Pons (tissue), 1 donor: ENCODE data around the gene PRR23E.

ENCODE experiments used
- DNase-seq: peaks from one replicate; pipeline ENCODE4 v3.0.0-alpha.2; 2016; ENCODE audit warnings: low spot score

The PRR23E gene

DNA sequence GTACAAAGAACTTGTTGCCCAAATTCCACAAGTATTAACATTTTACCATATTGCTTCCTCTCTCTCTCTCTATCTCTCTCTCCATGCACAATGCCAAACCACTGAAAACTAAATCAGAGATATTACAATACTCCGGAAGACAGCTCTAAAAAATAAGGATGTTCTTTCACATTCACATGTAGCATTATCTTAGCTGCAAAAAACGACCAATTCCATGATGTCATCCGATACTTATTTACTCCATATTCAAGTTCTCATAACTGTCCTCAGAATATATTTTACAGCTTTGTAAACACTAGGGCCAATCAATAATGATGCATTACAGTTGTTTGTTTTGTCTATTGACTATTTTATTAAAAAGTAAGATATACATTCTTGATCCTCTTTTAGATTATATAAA is 7.7 kb upstream of the PRR23E start:
- DNase-seq: no peak

DNA sequence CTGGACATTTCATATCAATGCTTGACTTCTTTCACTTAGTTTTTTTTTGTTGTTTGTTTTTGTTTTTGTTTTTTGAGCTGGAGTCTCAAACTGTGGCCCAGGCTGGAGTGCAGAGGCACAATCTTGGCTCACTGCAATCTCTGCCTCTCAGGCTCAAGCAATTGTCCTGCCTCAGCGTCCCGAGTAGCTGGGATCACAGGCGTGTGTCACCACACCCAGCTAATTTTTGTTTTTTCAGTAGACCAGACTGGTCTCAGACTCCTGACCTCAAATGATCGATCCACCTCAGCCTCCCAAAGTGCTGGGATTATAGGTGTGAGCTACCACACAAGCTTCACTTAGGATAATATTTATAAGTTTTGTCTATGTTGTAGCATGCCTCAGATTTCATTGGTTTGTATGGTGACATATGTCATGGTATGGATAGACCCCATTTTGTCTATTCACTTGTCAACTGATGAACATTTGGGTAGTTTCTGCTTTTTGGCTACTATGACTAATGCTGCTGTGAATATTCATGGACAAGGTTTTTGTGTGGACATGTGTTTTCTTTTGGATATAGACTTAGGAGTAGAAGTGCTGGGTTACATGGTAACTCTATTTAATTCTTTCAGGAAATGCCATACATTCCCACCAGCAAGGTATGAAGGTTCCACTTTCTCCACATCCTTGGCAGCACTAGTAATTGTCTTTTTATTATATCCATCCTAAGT is 6.8 kb upstream of the PRR23E start:
- DNase-seq: no peak

DNA sequence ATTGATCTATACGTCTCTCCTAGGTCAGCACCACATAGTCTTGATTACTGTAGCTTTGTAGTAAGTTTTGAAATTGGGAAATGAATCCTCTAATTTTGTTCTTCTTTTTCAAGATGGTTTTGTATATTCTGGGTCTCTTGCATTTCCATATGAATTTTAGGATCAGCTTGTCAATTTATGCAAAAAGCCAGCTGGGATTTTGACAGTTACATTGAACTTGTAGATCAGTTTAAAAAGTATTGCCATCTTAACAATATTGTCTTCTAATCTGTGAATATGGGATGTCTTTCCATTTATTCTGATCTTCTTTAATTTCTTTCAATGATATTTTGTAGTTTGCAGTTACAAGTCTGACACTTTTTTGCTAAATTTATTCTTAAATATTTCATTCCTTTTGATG is 5.6 kb upstream of the PRR23E start:
- DNase-seq: no peak

DNA sequence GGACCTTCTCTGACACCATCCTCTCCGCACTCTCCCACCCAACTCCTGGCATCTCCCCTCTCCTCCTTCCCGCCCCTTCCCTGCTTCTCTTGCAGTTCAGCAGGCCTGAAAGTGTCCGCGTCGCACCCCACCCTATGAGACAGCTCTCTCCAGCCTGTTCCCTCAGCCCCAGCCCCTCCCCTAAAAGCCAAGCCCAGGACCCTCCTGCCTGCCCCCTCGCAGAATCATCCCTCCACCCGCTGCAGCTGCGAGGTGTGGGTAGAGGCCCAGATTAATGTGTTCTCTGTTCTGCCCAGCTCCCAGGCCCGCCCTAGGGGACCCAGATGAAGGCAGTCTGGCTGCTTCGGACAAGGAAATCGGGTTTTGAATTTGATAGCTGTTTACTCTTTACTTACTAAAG is 410 bp downstream of the PRR23E start:
- DNase-seq: no peak

DNA sequence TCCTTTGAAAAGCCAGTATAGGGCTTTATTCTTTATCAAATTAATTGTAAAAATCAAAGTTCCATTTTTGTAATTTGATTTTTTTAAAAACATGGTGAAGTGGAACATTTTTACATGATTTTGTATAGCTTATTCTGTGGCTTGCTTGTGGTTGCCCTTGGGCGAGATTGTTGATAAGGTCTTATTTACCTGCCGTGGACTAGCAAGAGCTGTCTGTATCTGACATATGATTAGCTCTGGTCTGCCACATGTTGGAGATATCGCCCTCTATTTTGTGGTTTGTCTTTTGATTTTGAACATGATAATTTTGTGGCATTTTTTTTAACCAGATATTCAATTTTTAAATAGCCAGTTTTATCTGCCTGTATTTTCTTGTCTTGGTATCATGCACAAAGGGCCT is 844 bp downstream of the PRR23E start:
- no peak for DNase-seq

DNA sequence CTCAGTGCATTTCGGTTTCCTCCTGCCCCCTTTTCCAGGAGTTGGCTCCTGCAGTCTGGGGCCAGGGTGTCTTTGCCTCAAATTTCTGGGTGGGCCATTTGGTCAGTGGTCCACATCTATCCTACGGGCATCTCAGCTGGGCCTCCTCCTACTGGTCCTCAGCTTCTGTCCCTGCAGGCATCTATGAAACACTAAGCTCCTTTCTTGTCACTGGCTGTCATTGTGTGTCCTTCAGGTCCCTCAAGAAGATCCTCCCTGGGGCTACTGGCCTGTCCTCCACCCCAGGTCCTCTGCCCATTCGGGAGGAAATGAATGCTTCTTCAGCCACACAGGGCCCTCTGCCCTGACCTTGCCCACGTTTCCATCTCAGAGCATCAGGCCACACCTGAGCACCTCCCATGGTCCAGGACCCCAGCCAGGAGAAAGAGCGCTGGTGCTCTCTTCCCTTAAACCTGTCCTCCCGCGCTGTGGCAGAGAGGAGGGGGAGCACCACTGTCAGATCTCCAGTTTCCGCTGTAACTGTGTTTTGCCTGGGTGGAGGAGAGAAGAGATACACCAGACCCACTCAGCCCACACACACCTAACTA is 1.8 kb downstream of the PRR23E start:
- DNase-seq: no peak

DNA sequence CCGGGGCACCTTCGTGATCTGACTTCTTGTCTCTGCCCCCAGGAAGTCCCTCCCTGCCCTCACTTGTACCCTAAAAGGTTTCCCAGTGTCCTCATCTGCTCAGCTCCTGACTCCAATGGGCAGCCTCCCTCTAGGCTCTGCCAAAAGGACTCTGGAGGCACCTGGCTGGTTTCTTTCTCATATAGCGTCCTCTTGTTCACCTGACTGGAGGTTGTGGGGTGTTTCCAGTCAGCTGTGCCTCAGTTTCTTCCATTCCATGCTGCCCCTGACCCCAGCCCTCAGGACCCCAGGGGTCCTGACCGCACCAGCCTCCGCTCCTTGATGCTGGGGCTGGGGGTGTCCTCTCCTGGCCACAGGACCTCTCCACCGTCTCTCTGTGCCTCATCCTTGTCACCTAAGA is 2.5 kb downstream of the PRR23E start:
- no peak for DNase-seq

DNA sequence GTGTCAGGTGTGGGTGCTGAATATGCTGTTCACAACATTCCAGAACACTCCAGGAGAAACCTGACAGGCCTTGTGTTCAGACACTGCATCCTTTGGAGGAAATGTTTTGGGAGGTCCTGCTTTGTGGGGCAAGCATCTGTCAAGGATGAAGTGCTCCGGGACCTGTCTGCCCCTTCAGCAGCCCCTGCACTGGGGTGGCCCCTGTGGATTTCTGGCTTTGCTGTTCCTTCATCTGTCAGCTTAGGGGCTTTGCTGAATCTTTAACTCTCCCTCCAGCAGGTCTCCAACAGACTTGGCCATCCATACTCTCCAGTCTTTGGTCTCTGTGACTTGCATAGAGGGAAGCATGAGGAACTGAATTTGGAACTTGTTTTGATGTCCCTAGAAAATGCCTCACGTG is 3.1 kb downstream of the PRR23E start:
- DNase-seq: no peak

DNA sequence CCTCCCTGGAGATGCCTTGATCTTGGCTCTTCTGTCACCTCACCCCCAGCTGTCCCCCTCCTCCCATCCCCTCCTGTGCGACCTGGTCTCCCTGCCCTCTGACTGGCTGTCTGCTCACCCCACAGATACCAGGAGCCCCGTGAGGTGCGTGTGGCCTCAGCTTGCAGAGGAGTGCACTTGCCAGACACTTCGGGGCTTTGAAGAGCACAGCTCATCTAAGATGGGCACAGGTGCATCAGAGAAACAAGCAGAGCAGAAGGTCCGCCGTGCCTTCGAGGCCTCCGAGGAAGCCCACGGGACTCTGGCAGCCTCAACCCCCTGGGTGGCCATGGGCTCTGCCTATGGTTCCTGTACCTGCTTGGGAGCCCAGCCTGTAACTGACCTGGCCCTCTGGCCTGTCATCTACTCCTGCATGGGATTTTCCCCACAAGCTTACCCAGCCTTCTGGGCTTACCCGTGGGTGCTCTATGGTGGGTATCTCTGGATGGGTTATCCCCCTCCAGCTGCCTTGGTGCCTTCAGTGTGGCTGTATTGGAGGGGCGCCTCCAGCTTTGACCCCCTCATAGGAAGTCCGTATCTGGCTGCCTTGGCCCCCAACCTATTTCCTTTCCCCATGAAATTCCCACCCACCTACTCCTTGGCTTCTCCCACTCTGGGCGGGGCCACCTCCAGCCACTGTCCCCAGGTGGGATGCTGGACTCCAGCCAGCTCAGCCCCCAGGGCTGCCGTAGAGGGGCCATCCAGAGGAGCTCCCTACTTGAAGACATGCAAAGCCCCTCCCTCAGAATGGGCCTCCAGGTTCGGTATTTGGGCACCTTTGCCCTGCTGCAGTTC is 3.8 kb downstream of the PRR23E start:
- DNase-seq: no peak

DNA sequence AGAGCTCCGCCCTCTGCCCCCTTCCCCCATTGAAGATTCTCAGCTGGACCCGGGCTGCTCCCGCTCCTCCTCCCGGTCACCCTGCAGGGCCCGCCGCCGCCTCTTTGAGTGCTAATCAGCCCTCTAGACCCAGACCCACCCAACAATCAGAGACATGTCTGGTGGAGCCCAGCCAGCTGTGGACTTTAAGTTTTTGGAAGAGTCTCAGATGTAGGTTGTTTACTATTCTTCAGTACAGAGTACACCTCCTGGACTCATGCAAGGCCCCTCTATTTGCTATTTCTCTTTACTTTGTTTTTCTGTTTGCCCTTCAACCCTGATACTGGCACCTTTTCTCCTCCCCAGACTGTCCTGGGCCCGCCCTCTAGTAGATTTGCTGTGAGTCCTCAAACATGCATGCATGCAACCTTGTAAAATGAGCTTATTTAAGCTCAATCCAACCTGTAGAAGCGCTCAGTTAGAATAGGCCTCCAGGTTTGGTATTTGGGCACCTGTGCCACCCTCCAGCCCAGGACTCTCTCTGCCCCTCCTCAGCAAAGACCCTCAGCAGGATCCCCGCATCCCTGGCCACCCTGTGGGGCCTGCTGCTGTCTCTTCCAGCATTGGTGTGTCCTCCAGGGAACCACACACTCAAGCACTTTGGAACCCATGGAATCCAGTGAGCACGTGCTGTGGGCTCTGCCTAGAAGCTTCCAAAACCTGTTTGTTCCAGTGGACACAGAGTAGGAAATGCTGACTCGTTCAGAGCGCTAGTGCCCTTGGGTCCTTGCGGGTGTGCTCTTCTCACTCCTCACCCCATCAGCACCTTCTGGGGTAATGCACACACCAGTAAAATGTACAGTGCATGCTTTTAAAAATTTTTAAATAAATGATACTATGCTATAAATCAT is 4.6 kb downstream of the PRR23E start:
- DNase-seq: no peak

DNA sequence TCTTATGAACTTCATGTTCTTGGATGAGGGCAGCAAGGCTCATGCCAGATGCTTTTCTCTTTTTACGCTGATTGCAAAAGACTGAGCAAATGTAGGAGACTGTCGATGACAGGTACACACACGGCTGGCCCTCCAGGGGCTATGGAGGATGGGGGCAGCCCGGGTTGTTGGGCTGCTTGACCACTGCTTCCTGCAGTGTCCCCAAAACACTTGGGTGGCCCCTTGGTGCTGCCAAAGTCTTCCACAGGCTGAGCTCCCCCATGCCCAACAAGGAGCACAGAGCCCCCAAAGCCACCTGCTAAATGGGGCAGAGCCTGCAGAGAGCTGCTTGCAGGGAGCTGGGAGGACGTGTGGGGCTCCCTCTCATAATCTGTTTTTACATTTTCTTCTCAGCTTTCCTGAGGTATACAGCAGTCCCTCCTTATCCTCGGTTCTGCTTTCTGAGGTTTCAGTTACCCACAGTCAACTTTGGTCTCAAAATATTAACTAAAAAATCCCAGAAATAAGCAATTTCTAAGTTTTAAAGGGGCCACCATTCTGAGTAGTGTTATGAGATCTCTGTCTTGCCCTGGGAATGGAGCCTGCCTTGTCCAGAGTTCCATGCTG is 7.3 kb downstream of the PRR23E start:
- no peak for DNase-seq

DNA sequence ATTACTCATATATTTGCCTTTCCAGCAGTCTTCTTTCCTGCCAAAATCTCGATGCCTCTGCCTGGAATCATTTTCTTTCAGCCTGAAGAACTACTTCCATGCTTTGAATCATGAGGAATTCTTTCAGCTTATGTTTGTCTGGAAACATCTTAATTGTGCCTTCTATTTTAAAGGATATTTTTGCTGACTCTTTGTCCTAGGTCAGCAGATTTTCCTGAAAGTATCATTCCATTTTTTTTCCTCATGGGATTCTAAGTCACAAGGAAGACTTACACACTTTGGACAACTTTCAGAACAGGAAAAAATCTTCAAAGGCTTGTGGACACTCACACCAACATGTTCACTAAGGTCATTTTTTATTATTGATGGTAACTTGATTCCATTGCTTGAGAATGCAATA is 10.1 kb downstream of the PRR23E start:
- DNase-seq: no peak

DNA sequence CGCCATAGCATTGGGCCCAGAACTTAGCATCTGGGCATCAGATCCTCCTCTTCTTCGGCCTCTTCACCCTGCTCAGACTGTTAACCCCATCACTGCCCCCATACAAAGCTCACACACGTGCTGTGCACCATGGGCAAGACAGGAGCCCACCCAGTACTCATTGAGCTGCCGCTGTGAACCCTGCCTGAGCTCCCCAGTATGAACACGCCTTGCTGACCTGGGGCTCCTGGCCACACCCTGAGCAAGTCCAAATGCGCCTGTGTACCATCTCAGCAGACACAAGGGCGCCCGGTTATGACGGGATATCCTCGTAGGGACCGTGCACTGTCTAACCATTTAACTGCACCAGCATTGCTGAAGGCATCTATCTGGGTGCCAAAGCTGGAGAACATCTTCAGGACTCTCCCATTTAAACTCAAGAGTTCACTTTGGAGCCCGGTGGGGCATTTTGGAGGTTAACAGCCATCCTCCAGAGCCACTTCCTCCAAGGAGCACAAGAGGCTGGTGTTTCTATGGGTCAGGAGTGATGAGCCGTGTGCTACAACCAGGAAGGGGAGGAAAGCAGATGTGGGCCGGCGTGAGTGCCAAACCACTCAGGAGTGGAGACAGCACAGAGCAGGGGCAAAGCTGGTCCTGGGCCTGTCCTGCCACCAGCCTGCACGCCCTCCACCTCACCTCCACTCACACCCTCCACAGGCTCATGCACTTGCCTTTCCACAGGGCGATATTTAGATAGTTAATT is 12.1 kb downstream of the PRR23E start:
- DNase-seq: no peak

DNA sequence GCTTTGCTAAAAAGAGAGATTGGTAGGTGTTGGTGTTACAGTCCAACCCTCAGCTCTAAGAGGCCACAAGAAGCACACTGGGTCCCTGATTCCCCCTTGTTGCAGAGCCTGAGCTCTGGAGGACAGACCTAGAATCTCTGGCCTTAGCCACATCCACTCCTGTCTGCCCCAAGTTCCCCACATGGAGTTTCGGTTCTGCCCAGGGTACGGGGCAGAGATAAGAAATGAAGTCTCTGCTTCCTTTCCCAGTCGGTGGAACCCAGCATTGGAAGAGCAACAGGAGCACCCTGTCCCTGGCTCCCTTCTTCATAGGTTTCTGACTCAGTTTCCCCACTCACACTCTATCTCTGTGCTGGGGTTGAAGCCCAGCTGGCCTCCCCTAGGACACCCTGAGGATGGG is 13.2 kb downstream of the PRR23E start:
- DNase-seq: peak; percentile 29

DNA sequence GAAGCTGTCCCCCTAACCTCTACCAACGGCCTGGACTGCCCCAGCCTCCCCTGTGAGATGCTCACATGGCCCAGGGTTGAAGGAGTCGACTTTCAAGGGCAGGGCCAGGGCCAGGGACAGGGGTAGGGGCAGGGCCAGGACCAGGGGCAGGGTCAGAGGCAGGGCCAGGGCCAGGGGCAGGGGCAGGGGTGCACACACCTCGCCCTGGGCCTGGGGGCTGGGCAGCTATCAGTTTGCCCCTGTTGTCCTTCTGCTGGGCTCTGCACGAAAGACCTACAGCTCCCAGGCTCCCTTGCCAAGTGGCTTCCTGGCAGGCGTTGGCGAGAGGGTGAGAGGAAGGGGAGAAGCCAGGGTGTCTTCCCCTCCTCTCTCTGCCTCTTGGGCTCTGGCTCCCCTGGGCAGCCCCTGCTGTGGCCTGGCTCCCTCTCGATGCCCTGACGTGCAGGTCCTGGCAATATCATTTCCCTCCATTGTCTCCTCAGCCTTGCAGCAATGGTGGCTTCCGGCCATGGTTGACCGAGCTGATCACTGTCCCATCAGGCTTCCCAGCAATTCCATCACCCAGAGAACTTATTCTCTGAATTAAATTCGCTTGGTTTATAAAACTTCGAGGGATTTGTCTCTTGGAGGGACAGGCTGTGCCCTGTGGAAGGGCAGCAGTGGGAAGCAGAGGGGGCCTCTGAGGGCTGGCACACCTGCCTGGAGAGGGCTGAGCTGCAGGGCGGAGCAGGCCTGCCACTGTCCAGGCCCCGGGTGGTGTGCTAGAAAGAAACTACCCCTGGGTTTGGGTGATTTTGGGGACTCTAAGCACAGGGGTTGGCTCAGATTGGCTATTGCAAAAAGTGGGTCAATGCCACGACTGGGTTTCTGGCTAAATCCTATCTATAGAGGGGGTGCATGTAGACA is 13.9 kb downstream of the PRR23E start:
- no peak for DNase-seq

DNA sequence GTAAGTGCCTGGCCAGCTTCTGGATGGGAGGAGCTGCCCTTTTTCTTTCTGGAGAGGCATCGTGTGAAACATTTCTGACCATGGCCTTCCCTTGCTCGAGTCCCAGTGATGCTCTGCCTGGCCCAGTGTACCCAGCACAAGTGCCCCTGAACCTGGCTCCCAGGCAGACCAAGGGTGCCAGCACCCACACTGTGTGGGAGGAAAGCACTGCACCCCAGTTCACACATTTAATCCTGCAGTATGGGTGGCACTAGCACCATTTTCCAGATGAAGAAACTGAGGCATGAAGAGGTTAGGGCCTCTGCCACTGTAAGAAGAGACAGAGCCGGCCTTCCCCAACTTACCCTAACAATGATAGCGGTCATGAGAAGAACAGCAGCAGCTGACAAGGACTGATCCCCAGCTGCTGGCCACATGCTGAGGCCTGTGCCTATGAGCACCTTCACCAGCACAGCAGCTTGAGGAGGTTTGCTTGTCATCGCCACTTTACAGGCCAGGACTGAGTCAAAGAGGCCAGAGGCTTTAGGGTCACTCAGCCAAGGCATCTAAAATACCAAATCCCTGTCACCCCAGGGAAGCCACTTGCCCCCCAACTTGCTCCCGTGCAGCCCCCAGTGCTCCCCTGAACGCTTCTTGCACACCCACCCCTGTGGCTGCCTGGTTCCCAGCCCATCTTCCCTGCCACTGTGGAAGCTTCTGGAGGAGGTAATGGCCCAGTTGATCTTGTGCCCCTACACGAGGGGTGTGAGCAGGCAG is 15.0 kb downstream of the PRR23E start:
- no peak for DNase-seq

DNA sequence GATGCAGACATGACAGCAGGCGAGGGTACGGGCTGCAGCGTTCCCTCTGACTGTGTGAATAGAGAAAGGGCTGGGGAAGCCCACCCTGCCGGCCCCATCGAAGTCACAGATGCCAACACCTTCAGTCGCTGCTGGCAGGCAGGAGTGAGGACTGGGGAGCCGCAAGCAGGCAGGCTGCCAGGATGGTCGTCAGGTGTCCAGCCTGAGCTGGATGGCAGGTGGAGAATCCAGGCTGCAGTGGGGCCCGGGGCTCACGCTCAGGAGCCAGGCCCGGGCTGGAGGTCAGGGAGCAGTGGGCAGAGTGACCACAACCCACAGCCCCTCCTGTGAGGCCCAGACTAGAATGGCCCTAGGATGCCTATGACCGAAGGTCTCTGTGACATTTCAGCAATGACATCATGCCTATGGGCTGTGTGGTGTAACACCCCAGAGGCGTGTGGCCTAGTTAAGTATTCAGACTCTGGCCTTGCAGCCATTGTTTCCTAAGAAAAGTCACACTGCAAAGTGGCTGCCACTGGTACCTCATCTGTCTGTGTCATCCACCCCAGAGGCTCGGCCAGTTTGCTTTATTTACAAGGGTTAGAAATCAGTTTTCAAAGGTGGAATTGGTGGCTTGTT is 15.7 kb downstream of the PRR23E start:
- no peak for DNase-seq

DNA sequence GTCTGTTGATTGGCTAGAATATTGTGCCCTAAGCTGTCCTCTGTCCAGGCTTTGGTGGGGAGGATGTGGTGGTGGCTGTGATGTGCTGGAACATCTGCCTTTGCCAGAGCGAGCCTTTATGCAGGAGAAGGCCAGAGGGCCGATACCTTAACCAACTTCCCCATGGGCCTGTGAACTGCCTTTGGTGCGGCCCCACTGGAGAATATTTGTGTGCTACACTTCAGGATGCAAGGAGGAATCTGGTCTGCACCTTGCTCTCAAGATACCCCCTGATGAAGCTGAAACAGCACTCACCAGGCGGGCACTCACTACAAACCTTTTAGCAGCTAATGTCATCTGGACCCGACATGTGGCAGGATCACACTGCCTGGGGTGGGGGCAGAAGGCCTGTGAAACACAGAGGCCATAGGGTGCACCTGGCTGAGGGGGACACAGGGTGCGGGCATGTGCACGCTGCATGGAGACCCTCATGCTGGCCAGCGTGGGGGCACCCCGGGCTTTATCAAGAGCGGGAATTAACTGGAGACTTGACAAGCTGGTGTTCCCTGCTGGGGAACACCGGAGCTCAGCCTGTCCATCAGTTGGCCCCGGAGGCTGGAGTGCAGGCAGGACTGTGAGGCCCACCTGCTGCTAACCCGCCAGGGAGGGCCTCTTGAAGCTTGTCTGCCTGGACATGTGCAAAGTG is 16.4 kb downstream of the PRR23E start:
- no peak for DNase-seq
